Mesenchymal stem cell (in vitro differentiated cells and primary cell): ENCODE results near the gene NRF1.

ENCODE experiments used
- DNase-seq: peaks from one replicate; pipeline ENCODE4 v3.0.0-alpha.2; 2013
- H2AFZ ChIP-seq: one replicate; pipeline ENCODE4 v1.6.1; 2013; ENCODE audit warnings: low read depth, mild to moderate bottlenecking, control low read depth, inconsistent platforms, low read length, moderate library complexity
- H2AK5ac ChIP-seq: 2 replicates; pipeline ENCODE4 v1.6.1; 2013; ENCODE audit warnings: low read length, moderate library complexity, mild to moderate bottlenecking, inconsistent platforms; ENCODE audit not compliant: severe bottlenecking
- H2BK120ac ChIP-seq: one replicate; pipeline ENCODE4 v1.6.1; 2013; ENCODE audit warnings: low read depth, mild to moderate bottlenecking, inconsistent platforms, low read length, moderate library complexity
- H2BK12ac ChIP-seq, 2 experiments: one replicate each; pipeline ENCODE4 v1.6.1; 2013; ENCODE audit warnings: inconsistent platforms in 2 of 2, low read length in 2 of 2, mild to moderate bottlenecking in 2 of 2, moderate library complexity in 2 of 2, control low read depth in 1 of 2
- H2BK15ac ChIP-seq: one replicate; pipeline ENCODE4 v1.6.1; 2013; ENCODE audit warnings: mild to moderate bottlenecking, low read depth, inconsistent platforms; ENCODE audit not compliant: poor library complexity, severe bottlenecking
- H2BK5ac ChIP-seq: 2 replicates; pipeline ENCODE4 v1.6.1; 2013; ENCODE audit warnings: low read depth, mild to moderate bottlenecking, low read length, control low read depth, inconsistent platforms; ENCODE audit not compliant: poor library complexity, severe bottlenecking
- H3K14ac ChIP-seq, 2 experiments: one replicate each; pipeline ENCODE4 v1.6.1; 2013; ENCODE audit warnings: inconsistent platforms in 2 of 2, low read length in 2 of 2, control low read depth in 1 of 2, mild to moderate bottlenecking in 1 of 2, moderate library complexity in 1 of 2
- H3K18ac ChIP-seq, 2 experiments: one replicate each; pipeline ENCODE4 v1.6.1; 2013; ENCODE audit warnings: inconsistent platforms in 2 of 2, low read length in 2 of 2, control low read depth in 1 of 2, low read depth in 1 of 2, mild to moderate bottlenecking in 1 of 2
- H3K23ac ChIP-seq, 2 experiments: one replicate each; pipeline ENCODE4 v1.6.1; 2013; ENCODE audit warnings: inconsistent platforms in 2 of 2, low read length in 2 of 2, mild to moderate bottlenecking in 2 of 2, moderate library complexity in 2 of 2, control low read depth in 1 of 2
- H3K27ac ChIP-seq: 2 replicates; pipeline ENCODE4 v1.5.1; 2013; ENCODE audit warnings: mild to moderate bottlenecking, moderate library complexity, low read length, control low read depth, inconsistent platforms; ENCODE audit not compliant: poor library complexity, severe bottlenecking
- H3K27me3 ChIP-seq, 2 experiments: 2 replicates each; pipeline versions ENCODE4 v1.6.1 to v1.7.0; 2013; ENCODE audit warnings: low read length in 2 of 2, mild to moderate bottlenecking in 2 of 2, moderate library complexity in 2 of 2, control low read depth in 1 of 2, inconsistent platforms in 1 of 2; ENCODE audit not compliant: control insufficient read depth in 1 of 2, insufficient read depth in 1 of 2
- H3K36me3 ChIP-seq, 2 experiments: 2 replicates each; pipeline versions ENCODE4 v1.6.1 to v1.7.0; 2013; ENCODE audit warnings: low read length in 2 of 2, control low read depth in 1 of 2, inconsistent platforms in 1 of 2, low read depth in 1 of 2, mild to moderate bottlenecking in 1 of 2; ENCODE audit not compliant: insufficient read depth in 2 of 2, control insufficient read depth in 1 of 2
- H3K4ac ChIP-seq, 2 experiments: one replicate each; pipeline ENCODE4 v1.6.1; 2013; ENCODE audit warnings: inconsistent platforms in 2 of 2, low read length in 2 of 2, mild to moderate bottlenecking in 2 of 2, moderate library complexity in 2 of 2, control low read depth in 1 of 2, low read depth in 1 of 2
- H3K4me1 ChIP-seq: 2 replicates; pipeline ENCODE4 v1.6.1; 2013; ENCODE audit warnings: low read depth, low read length, control low read depth; ENCODE audit not compliant: control insufficient read depth, insufficient read depth
- H3K4me2 ChIP-seq: 2 replicates; pipeline ENCODE4 v1.6.1; 2013; ENCODE audit warnings: low read length, mild to moderate bottlenecking, inconsistent platforms; ENCODE audit not compliant: poor library complexity, severe bottlenecking
- H3K4me3 ChIP-seq, 2 experiments: 2 replicates each; pipeline versions ENCODE4 v1.5.1 to v1.7.0; 2013; ENCODE audit warnings: low read length in 2 of 2, mild to moderate bottlenecking in 2 of 2, control low read depth in 1 of 2, low read depth in 1 of 2; ENCODE audit not compliant: insufficient read depth in 1 of 2
- H3K79me1 ChIP-seq: replicated peaks from 2 replicates; pipeline ENCODE4 v1.6.1; 2013; ENCODE audit warnings: mild to moderate bottlenecking, control low read depth, low read length, inconsistent platforms; ENCODE audit not compliant: poor library complexity, severe bottlenecking
- H3K9ac ChIP-seq: 2 replicates; pipeline ENCODE4 v1.7.0; 2013; ENCODE audit warnings: mild to moderate bottlenecking, low read length, moderate library complexity
- H3K9me3 ChIP-seq: 2 replicates; pipeline ENCODE4 v1.7.0; 2013; ENCODE audit warnings: mild to moderate bottlenecking, low read length; ENCODE audit not compliant: control insufficient read depth
- H4K8ac ChIP-seq: one replicate; pipeline ENCODE4 v1.6.1; 2013; ENCODE audit warnings: inconsistent platforms, mild to moderate bottlenecking, low read length, moderate library complexity
- H4K91ac ChIP-seq: one replicate; pipeline ENCODE4 v1.6.1; 2013; ENCODE audit warnings: mild to moderate bottlenecking, low read length, inconsistent platforms
- WGBS: methylation state at CpG from one replicate; pipeline ENCODE4 v1.1.7; 2013; ENCODE audit warnings: mixed read lengths; 5-methylcytosine and 5-hydroxymethylcytosine counted together

NRF1 gene

GRCh38 chr7:129615018-129615417, 3.5 kb downstream of the NRF1 start:
- no peak overlapping the region for H2BK12ac ChIP-seq

DNA sequence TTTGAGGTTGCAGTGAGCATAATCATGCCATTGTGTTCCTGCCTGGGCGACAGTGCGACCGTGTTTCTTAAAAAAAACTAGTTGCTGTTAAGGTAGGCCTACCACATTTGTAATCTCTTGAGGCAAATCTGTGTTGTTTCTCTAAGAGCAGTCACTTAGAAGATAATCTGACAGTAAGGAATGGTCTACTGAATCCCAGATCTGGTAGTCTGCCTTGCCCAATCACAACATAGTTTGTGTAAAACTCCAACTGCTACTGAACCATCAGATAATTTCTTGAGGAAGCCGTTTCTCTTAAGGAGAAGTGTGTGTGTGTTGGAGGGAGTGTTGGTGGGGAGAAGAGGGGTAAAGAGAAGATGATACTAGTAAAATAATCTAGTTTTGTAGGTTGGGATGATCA, 5.0 kb downstream of the NRF1 start:
- Histone ChIP-seq H3K14ac (no peak overlapping the region), H3K4me2 (no peak overlapping the region), H2BK120ac (no peak overlapping the region), H2BK5ac (no peak overlapping the region), H2BK12ac (no peak overlapping the region), H3K27ac (no peak overlapping the region), H3K36me3 (no peaks in the 10 kb centered on the region), H3K18ac (no peak overlapping the region), H3K4me1 (peaks cover 1% of the 10 kb centered on the region), H3K23ac (no peak overlapping the region), H3K4ac (no peak overlapping the region), H3K9ac (no peak overlapping the region), H4K8ac (no peak overlapping the region), H2AFZ (no peak overlapping the region), H3K27me3 (no peaks in the 10 kb centered on the region), H3K79me1 (no peaks in the 10 kb centered on the region), H2BK15ac (no peak overlapping the region), H2AK5ac (no peak overlapping the region), H4K91ac (no peak overlapping the region), H3K9me3 (no peaks in the 10 kb centered on the region), H3K4me3 (no peak overlapping the region)
- DNase-seq, result peak; percentile 14
- WGBS, result 66% methylated on average over 4 of the region's 4 CpGs

More at GRCh38 chr7:129615018-129615417, 3.5 kb downstream of the NRF1 start:
- H3K4me1 ChIP-seq, result peaks cover 6% of the 10 kb centered on the region
- DNase-seq, result peak; percentile 90
- H3K9me3 ChIP-seq, result no peaks in the 10 kb centered on the region
- no peak overlapping the region for H3K14ac ChIP-seq
- no peaks in the 10 kb centered on the region for H3K27me3 ChIP-seq
- no peak overlapping the region for H4K91ac ChIP-seq
- H2AK5ac ChIP-seq, result no peak overlapping the region
- H3K79me1 ChIP-seq, result peaks cover 9% of the 10 kb centered on the region
- no peak overlapping the region for H3K4me3 ChIP-seq
- no peak overlapping the region for H3K27ac ChIP-seq
- H2AFZ ChIP-seq, result no peak overlapping the region
- no peak overlapping the region for H2BK15ac ChIP-seq
- H4K8ac ChIP-seq, result no peak overlapping the region
- H2BK5ac ChIP-seq, result no peak overlapping the region
- WGBS, result no CpG with 5 or more reads among the region's 1 CpG
- no peak overlapping the region for H3K4ac ChIP-seq
- H3K18ac ChIP-seq, result no peak overlapping the region
- no peak overlapping the region for H3K4me2 ChIP-seq
- no peak overlapping the region for H3K9ac ChIP-seq
- no peak overlapping the region for H2BK120ac ChIP-seq
- H3K36me3 ChIP-seq, result no peaks in the 10 kb centered on the region
- no peak overlapping the region for H3K23ac ChIP-seq

GRCh38 chr7:129617178-129617577, 5.7 kb downstream of the NRF1 start:
- Histone ChIP-seq H3K36me3 (no peaks in the 10 kb centered on the region), H3K4me2 (no peak overlapping the region), H3K18ac (no peak overlapping the region), H3K79me1 (no peaks in the 10 kb centered on the region), H2AFZ (no peak overlapping the region), H3K23ac (no peak overlapping the region), H3K4ac (no peak overlapping the region), H3K9ac (no peak overlapping the region), H3K27me3 (no peaks in the 10 kb centered on the region), H4K91ac (no peak overlapping the region), H2BK5ac (no peak overlapping the region), H3K4me1 (peaks cover 1% of the 10 kb centered on the region), H2BK15ac (no peak overlapping the region), H3K9me3 (no peaks in the 10 kb centered on the region), H3K14ac (peak overlapping the region in 1 of 2 experiments; percentile 7), H2BK120ac (no peak overlapping the region), H2BK12ac (no peak overlapping the region), H4K8ac (no peak overlapping the region), H3K27ac (no peak overlapping the region), H2AK5ac (no peak overlapping the region), H3K4me3 (no peak overlapping the region)
- 97% methylated on average over 3 of the region's 3 CpGs for WGBS
- DNase-seq, result no peak

DNA sequence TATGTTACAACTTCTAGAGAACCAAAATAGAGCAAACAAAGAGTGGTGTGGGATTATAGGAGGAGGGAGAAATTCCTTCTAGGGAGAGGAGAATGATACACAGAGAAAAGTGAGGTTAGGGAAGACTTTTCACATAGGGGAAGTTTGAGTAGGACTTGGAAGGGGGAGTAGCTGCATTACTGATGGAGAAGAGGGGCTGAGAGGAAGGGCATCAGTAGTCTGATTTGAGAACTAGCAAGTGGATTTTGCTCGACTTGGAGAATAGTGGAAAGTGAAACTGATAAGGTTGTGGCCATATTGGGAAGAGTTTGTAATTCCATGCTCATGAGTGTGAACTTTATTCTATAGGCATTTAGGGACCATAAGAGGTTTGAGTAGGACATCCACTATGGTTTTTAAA, 6.1 kb downstream of the NRF1 start:
- Histone ChIP-seq H2AK5ac (no peak overlapping the region), H3K36me3 (no peaks in the 10 kb centered on the region), H3K9me3 (no peaks in the 10 kb centered on the region), H3K4ac (no peak overlapping the region), H2BK120ac (no peak overlapping the region), H3K4me1 (peaks cover 1% of the 10 kb centered on the region), H2AFZ (no peak overlapping the region), H3K18ac (no peak overlapping the region), H3K9ac (no peak overlapping the region), H3K27ac (no peak overlapping the region), H2BK5ac (no peak overlapping the region), H2BK12ac (no peak overlapping the region), H3K27me3 (no peaks in the 10 kb centered on the region), H3K4me2 (no peak overlapping the region), H4K91ac (no peak overlapping the region), H4K8ac (no peak overlapping the region), H3K4me3 (no peak overlapping the region), H3K14ac (peak overlapping the region in 1 of 2 experiments; percentile 7), H3K23ac (no peak overlapping the region), H3K79me1 (peaks cover 2% of the 10 kb centered on the region), H2BK15ac (no peak overlapping the region)
- WGBS, result 72% methylated on average over 1 of the region's 1 CpG
- peak; percentile 56 for DNase-seq
